Upper lobe of left lung (tissue), 6 donors: ENCODE measurements around the gene GPC4. TPM values are rescaled to one million over a fixed set of nuclear protein-coding genes. Genes with fewer than 3 reads are reported as not detected.

ENCODE experiments used
- ATAC-seq, 2 donors: fragments of 200-7000 bp; cut with Tn5 transposase; one replicate each; pipeline ENCODE4 v1.9.1; 2022; ENCODE audit warnings: mild to moderate bottlenecking in 2 of 2, moderate library complexity in 2 of 2; ENCODE audit not compliant: low FRiP score in 2 of 2
- DNase-seq, 2 donors: peaks; one replicate each; pipeline ENCODE4 v3.0.0-alpha.2; 2019 to 2020
- H3K27ac ChIP-seq, 4 donors: fragments of 200-600 bp; sonication (generic); one replicate each; pipeline ENCODE4 v1.5.1; 2016 to 2019
- H3K27me3 ChIP-seq, 4 donors: fragments of 200-600 bp; sonication (generic); one replicate each; pipeline ENCODE4 v1.5.1; 2017 to 2019
- H3K36me3 ChIP-seq, 4 donors: fragments of 200-600 bp; sonication (generic); one replicate each; pipeline ENCODE4 v1.5.1; 2016 to 2019
- H3K4me1 ChIP-seq, 4 donors: fragments of 200-600 bp; sonication (generic); one replicate each; pipeline ENCODE4 v1.5.1; 2018 to 2019
- H3K4me3 ChIP-seq, 4 donors: fragments of 200-600 bp; sonication (generic); one replicate each; pipeline ENCODE4 v1.5.1; 2017 to 2019; ENCODE audit warnings: mild to moderate bottlenecking in 2 of 4, moderate library complexity in 1 of 4
- H3K9me3 ChIP-seq, 4 donors: fragments of 200-600 bp; sonication (generic); one replicate each; pipeline ENCODE4 v1.5.1; 2018 to 2019
- EP300 ChIP-seq, 4 donors: sonication (generic); formaldehyde crosslinking; IDR thresholded peaks; one replicate each; pipeline ENCODE4 v1.5.1; 2017; ENCODE audit warnings: antibody characterized with exemption in 4 of 4, control low read depth in 2 of 4
- POLR2A ChIP-seq, 4 donors: fragments of 450-650 bp; IDR thresholded peaks; one replicate each; pipeline ENCODE4 v1.5.1; 2016 to 2017; ENCODE audit warnings: antibody characterized with exemption in 4 of 4, mild to moderate bottlenecking in 2 of 4
- POLR2AphosphoS5 ChIP-seq, 2 donors: sonication (generic); formaldehyde crosslinking; IDR thresholded peaks; one replicate each; pipeline ENCODE4 v1.5.1; 2017; ENCODE audit warnings: antibody characterized with exemption in 2 of 2
- WGBS, 2 donors: methylation state at CpG; one replicate each; pipeline ENCODE4 v1.1.5; 2017 to 2018; 5-methylcytosine and 5-hydroxymethylcytosine counted together
- total RNA-seq, 6 donors: library from RNA; depleted of rRNA in 4 of 6; stranded (reverse); fragments of >200 nt in 4 of 6; gene quantifications; one replicate each; pipeline versions ENCODE4 v1.1.0 to v1.2.1, GENCODE V29; 2016 to 2021
- TF ChIP-seq, protein P1 (sequence below), 6 experiments: fragments of 450-650 bp in 4 of 6; fragments of 200-600 bp in 2 of 6; sonication (generic) in 2 of 6; IDR thresholded peaks; one replicate each; pipeline ENCODE4 v1.5.1; 2016 to 2019; ENCODE audit warnings: antibody characterized with exemption in 6 of 6
- donor health status: DM: no; HTN: no; CAD: no; lungs with moderate emphysema.
- donor health status: DM: no; HTN: yes; CAD: no; lungs with severe emphysema.

GPC4 gene
- total RNA-seq, 6 donors from 2014 or later = 18.5 to 59.2 (median 32.6) TPM

DNA sequence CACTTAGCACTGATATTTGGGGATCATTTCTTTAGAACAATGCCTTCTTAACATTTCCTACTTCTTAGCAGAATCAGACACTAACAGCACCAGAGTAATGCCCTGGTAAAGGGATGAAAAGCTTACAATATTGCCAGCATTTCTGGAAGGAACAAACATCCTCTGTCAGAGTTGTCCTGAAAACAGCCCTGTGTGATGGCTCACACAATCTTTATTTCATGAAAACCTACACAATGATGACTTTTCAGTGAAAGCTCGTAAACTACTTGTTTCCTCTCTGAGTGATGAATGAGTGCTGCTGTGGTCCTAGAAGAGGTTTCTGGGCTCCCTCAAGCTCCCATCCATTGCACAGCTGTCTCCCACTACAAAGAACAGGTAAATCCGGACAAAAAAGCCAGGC lies 52.8 kb downstream of the GPC4 start:
- H3K9me3 ChIP-seq = no peaks in the 10 kb centered on the region
- H3K36me3 ChIP-seq = no peaks in the 10 kb centered on the region
- ATAC-seq (no peak), DNase-seq (no peak)
- no peak overlapping the region for H3K27ac ChIP-seq
- no peak overlapping the region for H3K4me3 ChIP-seq
- TF ChIP-seq POLR2AphosphoS5 (IDR thresholded peaks at IDR 0.05) = no peak
- TF ChIP-seq POLR2A (IDR thresholded peaks at IDR 0.05) = no peak
- TF ChIP-seq EP300 (IDR thresholded peaks at IDR 0.05) = no peak
- TF ChIP-seq, protein P1, sequence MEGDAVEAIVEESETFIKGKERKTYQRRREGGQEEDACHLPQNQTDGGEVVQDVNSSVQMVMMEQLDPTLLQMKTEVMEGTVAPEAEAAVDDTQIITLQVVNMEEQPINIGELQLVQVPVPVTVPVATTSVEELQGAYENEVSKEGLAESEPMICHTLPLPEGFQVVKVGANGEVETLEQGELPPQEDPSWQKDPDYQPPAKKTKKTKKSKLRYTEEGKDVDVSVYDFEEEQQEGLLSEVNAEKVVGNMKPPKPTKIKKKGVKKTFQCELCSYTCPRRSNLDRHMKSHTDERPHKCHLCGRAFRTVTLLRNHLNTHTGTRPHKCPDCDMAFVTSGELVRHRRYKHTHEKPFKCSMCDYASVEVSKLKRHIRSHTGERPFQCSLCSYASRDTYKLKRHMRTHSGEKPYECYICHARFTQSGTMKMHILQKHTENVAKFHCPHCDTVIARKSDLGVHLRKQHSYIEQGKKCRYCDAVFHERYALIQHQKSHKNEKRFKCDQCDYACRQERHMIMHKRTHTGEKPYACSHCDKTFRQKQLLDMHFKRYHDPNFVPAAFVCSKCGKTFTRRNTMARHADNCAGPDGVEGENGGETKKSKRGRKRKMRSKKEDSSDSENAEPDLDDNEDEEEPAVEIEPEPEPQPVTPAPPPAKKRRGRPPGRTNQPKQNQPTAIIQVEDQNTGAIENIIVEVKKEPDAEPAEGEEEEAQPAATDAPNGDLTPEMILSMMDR (IDR thresholded peaks at IDR 0.05) = no peak
- no peaks in the 10 kb centered on the region for H3K27me3 ChIP-seq
- no peaks in the 10 kb centered on the region for H3K4me1 ChIP-seq
- WGBS, 2 donors = 69% methylated on average over 2 of the region's 2 CpGs; no CpG with 5 or more reads in 1 of the 2 donors

DNA sequence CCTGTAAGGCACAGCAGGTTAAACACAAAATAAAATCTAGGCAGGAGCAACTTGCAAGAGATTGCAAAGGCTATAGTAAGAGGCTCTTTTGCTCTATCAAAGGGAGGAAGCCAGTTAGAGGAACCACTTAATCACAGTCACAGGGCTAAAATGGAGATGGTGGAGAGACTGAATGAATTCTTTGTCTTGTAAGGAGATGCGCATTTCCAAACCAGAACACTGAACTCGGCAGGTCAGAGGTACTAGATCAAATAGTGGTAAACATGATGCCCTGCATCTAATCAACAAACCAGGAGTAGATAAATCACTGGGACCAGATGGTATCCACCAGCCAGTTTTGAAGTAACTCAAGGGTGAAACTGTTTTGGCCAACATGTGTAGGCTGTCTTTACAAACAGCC lies 55.8 kb downstream of the GPC4 start:
- H3K27ac ChIP-seq = no peak overlapping the region
- TF ChIP-seq POLR2A (IDR thresholded peaks at IDR 0.05) (no peak), POLR2AphosphoS5 (IDR thresholded peaks at IDR 0.05) (no peak)
- WGBS, 2 donors = 63 to 86% methylated on average over 2 of the region's 2 CpGs
- no peaks in the 10 kb centered on the region for H3K9me3 ChIP-seq
- no peak overlapping the region for H3K4me3 ChIP-seq
- H3K27me3 ChIP-seq = no peaks in the 10 kb centered on the region
- DNase-seq = no peak
- H3K36me3 ChIP-seq = no peaks in the 10 kb centered on the region
- no peaks in the 10 kb centered on the region for H3K4me1 ChIP-seq
- no peak for ATAC-seq

DNA sequence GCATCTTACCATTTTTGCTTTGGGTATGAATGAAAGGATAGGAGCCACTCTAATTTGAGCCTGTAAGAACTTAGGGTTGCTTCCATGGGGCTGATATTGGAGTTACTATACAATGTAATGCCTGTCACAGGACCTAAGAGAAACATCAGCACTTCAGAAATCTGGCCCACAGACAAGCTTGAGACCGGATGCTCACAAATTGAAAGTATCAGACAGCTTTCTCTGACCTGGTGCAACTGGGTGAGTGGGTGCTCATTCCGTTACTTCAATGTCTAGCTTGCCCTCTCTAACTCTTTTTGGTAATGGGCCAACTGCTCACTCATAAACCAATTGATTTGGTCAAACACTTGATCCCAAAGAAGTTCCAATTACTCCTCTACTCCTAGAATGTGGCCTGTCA lies 62.1 kb downstream of the GPC4 start:
- no peak for TF ChIP-seq POLR2AphosphoS5 (IDR thresholded peaks at IDR 0.05)
- TF ChIP-seq EP300 (IDR thresholded peaks at IDR 0.05) = no peak
- no peak for TF ChIP-seq POLR2A (IDR thresholded peaks at IDR 0.05)
- TF ChIP-seq, protein P1 (IDR thresholded peaks at IDR 0.05) = no peak
- Histone ChIP-seq H3K4me3 (no peak overlapping the region), H3K4me1 (no peaks in the 10 kb centered on the region), H3K9me3 (no peaks in the 10 kb centered on the region), H3K27me3 (no peaks in the 10 kb centered on the region), H3K27ac (no peak overlapping the region), H3K36me3 (no peaks in the 10 kb centered on the region)
- 76 to 90% methylated on average over 2 of the region's 2 CpGs for WGBS, 2 donors
- no peak for ATAC-seq
- DNase-seq = no peak

DNA sequence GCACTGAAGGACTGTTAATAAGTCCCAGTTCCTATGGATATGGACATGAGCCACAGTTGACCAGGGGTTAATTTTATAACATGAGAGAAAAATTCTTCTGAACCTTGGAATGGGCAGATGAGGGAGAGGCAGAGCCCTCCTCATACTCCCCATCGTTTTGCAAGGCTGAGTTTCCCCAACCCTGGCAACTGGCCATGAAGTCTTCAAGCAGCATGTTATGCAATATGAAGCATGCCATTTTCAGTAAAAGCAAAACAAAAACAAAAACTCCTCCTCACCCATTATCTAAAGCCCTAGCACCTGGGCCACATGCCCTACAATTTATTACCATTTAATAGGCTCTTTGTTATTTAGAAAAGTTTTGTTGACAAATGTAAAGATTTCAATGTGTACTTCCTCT lies 64.5 kb downstream of the GPC4 start:
- H3K27me3 ChIP-seq = no peaks in the 10 kb centered on the region
- DNase-seq (peak in 1 of 2 donors; percentile 49), ATAC-seq (no peak)
- no peak for TF ChIP-seq EP300 (IDR thresholded peaks at IDR 0.05)
- TF ChIP-seq POLR2A (IDR thresholded peaks at IDR 0.05) = no peak
- TF ChIP-seq, protein P1 (IDR thresholded peaks at IDR 0.05) = no peak
- TF ChIP-seq POLR2AphosphoS5 (IDR thresholded peaks at IDR 0.05) = no peak
- no peaks in the 10 kb centered on the region for H3K9me3 ChIP-seq
- H3K27ac ChIP-seq = no peak overlapping the region
- no peak overlapping the region for H3K4me3 ChIP-seq
- H3K4me1 ChIP-seq = no peaks in the 10 kb centered on the region
- 0 to 4% methylated on average over 1 of the region's 1 CpG for WGBS, 2 donors
- no peaks in the 10 kb centered on the region for H3K36me3 ChIP-seq

DNA sequence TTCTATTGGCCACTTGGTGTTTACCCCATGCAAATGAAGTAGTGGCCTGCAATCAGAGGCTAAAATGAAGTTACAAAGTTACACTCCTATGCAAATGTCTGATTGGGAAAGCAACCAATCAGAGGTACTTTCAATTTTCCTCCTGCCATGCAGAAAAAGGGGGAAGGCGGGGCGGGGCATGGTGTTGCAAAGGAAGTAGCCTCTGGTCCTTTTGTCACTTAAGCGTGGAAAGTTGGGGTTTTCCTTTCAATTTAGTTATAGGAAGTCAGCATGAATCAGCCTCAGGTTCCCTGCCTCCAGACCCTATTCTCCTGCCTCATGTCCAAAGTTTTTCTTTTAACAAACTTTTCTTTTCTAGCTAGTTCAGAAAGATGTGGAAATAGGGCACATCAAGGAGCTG lies 69.3 kb downstream of the GPC4 start:
- no peak for DNase-seq
- WGBS, 2 donors = 66 to 81% methylated on average over 3 of the region's 3 CpGs
- H3K27me3 ChIP-seq = no peaks in the 10 kb centered on the region
- no peak for ATAC-seq
- no peak overlapping the region for H3K27ac ChIP-seq
- no peaks in the 10 kb centered on the region for H3K36me3 ChIP-seq
- no peak overlapping the region for H3K4me3 ChIP-seq
- no peaks in the 10 kb centered on the region for H3K9me3 ChIP-seq
- TF ChIP-seq POLR2A (IDR thresholded peaks at IDR 0.05) (no peak), EP300 (IDR thresholded peaks at IDR 0.05) (no peak), POLR2AphosphoS5 (IDR thresholded peaks at IDR 0.05) (no peak)
- TF ChIP-seq, protein P1 (IDR thresholded peaks at IDR 0.05) = no peak
- no peaks in the 10 kb centered on the region for H3K4me1 ChIP-seq
